K562 (cell line): ENCODE measurements around the gene HCN3. TPM values are rescaled to one million over a fixed set of nuclear protein-coding genes. Genes with fewer than 3 reads are reported as not detected.

Experiments used
- ADNP ChIP-seq: fragments of 200-800 bp; sonication (Bioruptor generic); IDR thresholded peaks from 2 replicates; pipeline ENCODE4 v1.6.1; 2016; ENCODE audit warnings: missing genetic modification characterization, missing compliant biosample characterization
- ASH1L ChIP-seq: fragments of 450-650 bp; IDR thresholded peaks from 2 replicates; pipeline ENCODE4 v1.6.1; 2018; ENCODE audit warnings: borderline replicate concordance, mild to moderate bottlenecking, low read depth; ENCODE audit not compliant: partially characterized antibody
- E2F3 ChIP-seq: fragments of 250-450 bp; sonication (Bioruptor Pico); IDR thresholded peaks from 2 replicates; pipeline ENCODE4 v1.4.0; 2020; ENCODE audit warnings: mild to moderate bottlenecking
- E2F5 ChIP-seq: sonication (generic); formaldehyde crosslinking; IDR thresholded peaks from 2 replicates; pipeline ENCODE4 v1.8.0; 2022; ENCODE audit warnings: mild to moderate bottlenecking, missing genetic modification reagents
- ELF4 ChIP-seq: fragments of 450-650 bp; formaldehyde crosslinking; IDR thresholded peaks from 2 replicates; pipeline ENCODE4 v1.4.0; 2022; ENCODE audit warnings: missing genetic modification characterization
- FOXA1 ChIP-seq: fragments of 450-650 bp; IDR thresholded peaks from 2 replicates; pipeline ENCODE4 v1.6.1; 2016; ENCODE audit warnings: mild to moderate bottlenecking, borderline replicate concordance
- KLF10 ChIP-seq: fragments of 250-450 bp; sonication (Bioruptor Pico); IDR thresholded peaks from 2 replicates; pipeline ENCODE4 v1.6.1; 2021; ENCODE audit warnings: matching md5 sums
- MCM2 ChIP-seq: fragments of 450-650 bp; IDR thresholded peaks from 2 replicates; pipeline ENCODE4 v1.6.1; 2017; ENCODE audit warnings: low read depth, mild to moderate bottlenecking
- MEF2D ChIP-seq: conservative IDR thresholded peaks from 2 replicates; pipeline ENCODE4 v1.6.1; 2016; ENCODE audit warnings: low read depth, missing genetic modification characterization, missing compliant biosample characterization
- MXI1 ChIP-seq: IDR thresholded peaks from 2 replicates; pipeline ENCODE4 v1.6.1; 2011; ENCODE audit warnings: low read depth, mild to moderate bottlenecking, improper control_type of control experiment, low read length
- NCOA4 ChIP-seq: fragments of 450-650 bp; IDR thresholded peaks from 2 replicates; pipeline ENCODE4 v1.6.1; 2018; ENCODE audit warnings: mild to moderate bottlenecking; ENCODE audit not compliant: partially characterized antibody
- PHTF2 ChIP-seq: fragments of 250-450 bp; sonication (Bioruptor Pico); IDR thresholded peaks from 2 replicates; pipeline ENCODE4 v1.5.0; 2021; ENCODE audit warnings: mild to moderate bottlenecking
- RAD21 ChIP-seq, 2 experiments: fragments of 250-450 bp in 1 of 2; fragments of 450-650 bp in 1 of 2; sonication (Bioruptor Pico) in 1 of 2; formaldehyde crosslinking in 1 of 2; IDR thresholded peaks in 1 of 2; conservative IDR thresholded peaks in 1 of 2; 2 replicates each; pipeline versions ENCODE4 v1.4.0 to v1.8.0; 2020 to 2022; ENCODE audit warnings: mild to moderate bottlenecking in 2 of 2, moderate library complexity in 1 of 2
- YY1 ChIP-seq, 3 experiments: IDR thresholded peaks; 2 replicates each; pipeline ENCODE4 v1.6.1; 2011; ENCODE audit warnings: low read length in 2 of 3, mild to moderate bottlenecking in 2 of 3, moderate library complexity in 2 of 3, borderline replicate concordance in 1 of 3, control low read depth in 1 of 3, low read depth in 1 of 3; ENCODE audit not compliant: insufficient read depth in 3 of 3, insufficient replicate concordance in 2 of 3, control insufficient read depth in 1 of 3, insufficient read length in 1 of 3; ENCODE audit errors: extremely low read depth in 1 of 3
- ZC3H4 ChIP-seq: sonication (generic); formaldehyde crosslinking; IDR thresholded peaks from 2 replicates; pipeline ENCODE4 v1.9.0; 2021; ENCODE audit warnings: missing genetic modification reagents, borderline replicate concordance
- ZNF23 ChIP-seq: fragments of 250-450 bp; sonication (Bioruptor Pico); IDR thresholded peaks from 2 replicates; pipeline ENCODE4 v1.4.0; 2020; ENCODE audit warnings: mild to moderate bottlenecking
- ZNF384 ChIP-seq: IDR thresholded peaks from 2 replicates; pipeline ENCODE4 v1.6.1; 2012; ENCODE audit warnings: low read depth, low read length, improper control_type of control experiment
- ZNF407 ChIP-seq: fragments of 450-650 bp; IDR thresholded peaks from 2 replicates; pipeline ENCODE4 v1.6.1; 2016; ENCODE audit warnings: low read depth
- ZNF695 ChIP-seq: fragments of 450-650 bp; formaldehyde crosslinking; IDR thresholded peaks from 2 replicates; pipeline ENCODE4 v1.4.0; 2020; ENCODE audit warnings: mild to moderate bottlenecking, moderate library complexity
- polyA plus RNA-seq, 8 experiments: library from polyadenylated mRNA; depleted of rRNA in 4 of 8; stranded (reverse) in 5 of 8; unstranded in 3 of 8; fragments of >200 nt; fragmentation: Nextera tagmentation in 2 of 8; fragmentation: Illumina TruSeq in 1 of 8; extraction: Ambion mirVana in 2 of 8; extraction: Trizol in 1 of 8; gene quantifications; 2 replicates each; pipeline versions ENCODE4 v1.2.1 to v1.2.3, GENCODE V29; 2011 to 2014; ENCODE audit warnings: inconsistent platforms in 1 of 8, missing spikeins in 1 of 8
- total RNA-seq, 7 experiments: library from RNA; depleted of rRNA in 6 of 7; stranded (reverse); fragments of >200 nt in 6 of 7; fragmentation: Illumina TruSeq in 2 of 7; extraction: Trizol in 2 of 7; gene quantifications; 2 replicates each; pipeline versions ENCODE4 v1.2.1 to v1.2.3, GENCODE V29; 2011 to 2021; ENCODE audit warnings: low replicate concordance in 1 of 7

The HCN3 gene
- total and polyA plus RNA-seq, 9 of the 15 experiments (the other 6 are each of a cell fraction or from before 2014, with no cell fraction given): 0.91 to 9.7 (median 3.9) TPM

GRCh38 chr1:155244368-155245162, 32.7 kb upstream of the HCN3 start (continued):
- TF ChIP-seq PHTF2: 0 out of 2 replicates have a peak, but pooled peaks have one; percentile 38
- 0 out of 2 replicates have a peak, but pooled peaks have one; percentile 32 for TF ChIP-seq ZNF384
- peak; percentile 100 for TF ChIP-seq E2F3 (CRISPR knock-in tag)
- no peak for TF ChIP-seq KLF10 (CRISPR knock-in tag)
- peak; percentile 74 for TF ChIP-seq ASH1L
- TF ChIP-seq ELF4 (CRISPR knock-in tag): peak; percentile 96
- peak; percentile 57 for TF ChIP-seq NCOA4
- no peak for TF ChIP-seq MXI1
- TF ChIP-seq ADNP (tag): no peak
- TF ChIP-seq MCM2: no peak
- TF ChIP-seq ZNF695: no peak
- TF ChIP-seq ZNF23 (CRISPR knock-in tag): no peak
- peak; percentile 93 for TF ChIP-seq MEF2D
- no peak for TF ChIP-seq ZC3H4 (CRISPR knock-in tag)
- TF ChIP-seq FOXA1: no peak
- peak in 1 of 3 experiments; percentile 49 for TF ChIP-seq YY1 (IDR thresholded peaks at IDR 0.05; ENCODE audit: borderline replicate concordance in 1 of 3, control insufficient read depth in 1 of 3, extremely low read depth in 1 of 3, insufficient read depth in 3 of 3, insufficient read length in 1 of 3, insufficient replicate concordance in 2 of 3, low read depth in 1 of 3, low read length in 2 of 3)
- TF ChIP-seq ZNF407: peak; percentile 50; the same call in 1 of the 2 replicates
- TF ChIP-seq RAD21 (CRISPR knock-in tag; conservative IDR thresholded peaks at IDR 0.05 in 1 of 2, IDR thresholded peaks at IDR 0.05 in 1 of 2): peak; percentile 24 to 37
- peak; percentile 99 for TF ChIP-seq E2F5
